Measurements from ENCODE around the gene UBA6.

DNA sequence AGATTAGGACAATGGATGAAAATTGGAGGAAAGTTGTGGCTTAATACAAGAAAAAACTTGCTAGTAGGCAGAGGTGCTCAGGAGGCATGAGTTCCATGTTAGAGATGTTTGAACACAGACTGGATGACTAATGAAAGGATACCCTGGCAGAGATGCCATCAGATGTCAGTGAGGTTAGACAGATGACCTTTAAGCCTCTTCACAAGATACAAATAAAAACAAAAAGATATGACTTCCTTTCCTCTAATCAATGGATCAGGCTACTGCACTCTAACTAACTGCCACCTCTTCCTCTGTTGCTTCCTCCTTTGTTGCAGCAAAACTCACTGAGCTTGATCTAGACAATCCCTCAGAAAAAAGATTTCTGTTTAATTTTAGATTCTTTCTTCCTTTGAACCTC lies 127.8 kb downstream of the UBA6 start:
- TF ChIP-seq TAF1 (IDR thresholded peaks at IDR 0.05; ENCODE audit: borderline replicate concordance, insufficient read depth, low read length) (no peak), POLR2AphosphoS5 (IDR thresholded peaks at IDR 0.05; ENCODE audit: low read depth, low read length) (no peak)
